ENCODE measurements around the gene GIPC3.

DNA sequence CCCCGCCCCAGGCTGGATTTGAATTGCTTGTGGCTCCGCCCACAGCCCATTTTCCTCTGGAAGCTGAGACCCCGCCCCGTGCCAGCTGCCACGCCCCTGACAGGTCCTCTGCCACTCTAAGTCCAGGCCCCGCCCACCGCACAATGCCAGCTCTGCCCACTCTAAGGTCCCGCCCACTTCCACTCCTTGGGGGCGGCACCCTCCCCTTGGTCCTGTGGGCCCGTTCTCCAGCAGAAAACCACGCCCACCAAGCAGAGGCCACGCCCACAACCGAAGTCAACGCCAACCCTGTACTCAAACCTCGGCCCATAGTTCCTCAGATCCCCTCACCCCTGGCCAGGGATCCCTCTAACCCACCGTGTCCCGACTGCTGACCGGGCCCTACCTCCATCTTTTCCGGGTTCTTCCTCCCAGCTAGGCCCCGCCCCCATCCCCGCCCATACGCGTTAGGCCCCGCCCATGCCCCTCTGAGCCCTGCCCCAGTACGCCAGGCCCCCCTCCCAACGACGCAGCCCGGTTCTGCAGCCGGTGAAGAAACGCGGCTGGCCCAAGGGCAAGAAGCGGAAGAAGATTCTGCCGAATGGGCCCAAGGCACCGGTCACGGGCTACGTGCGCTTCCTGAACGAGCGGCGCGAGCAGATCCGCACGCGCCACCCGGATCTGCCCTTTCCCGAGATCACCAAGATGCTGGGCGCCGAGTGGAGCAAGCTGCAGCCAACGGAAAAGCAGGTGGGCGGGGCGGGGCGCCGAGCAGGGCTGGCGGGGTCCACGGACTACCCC lies 11.2 kb upstream of the GIPC3 start:
- no peak for TF ChIP-seq ETS1 (IDR thresholded peaks at IDR 0.05)
- TF ChIP-seq, protein P1, sequence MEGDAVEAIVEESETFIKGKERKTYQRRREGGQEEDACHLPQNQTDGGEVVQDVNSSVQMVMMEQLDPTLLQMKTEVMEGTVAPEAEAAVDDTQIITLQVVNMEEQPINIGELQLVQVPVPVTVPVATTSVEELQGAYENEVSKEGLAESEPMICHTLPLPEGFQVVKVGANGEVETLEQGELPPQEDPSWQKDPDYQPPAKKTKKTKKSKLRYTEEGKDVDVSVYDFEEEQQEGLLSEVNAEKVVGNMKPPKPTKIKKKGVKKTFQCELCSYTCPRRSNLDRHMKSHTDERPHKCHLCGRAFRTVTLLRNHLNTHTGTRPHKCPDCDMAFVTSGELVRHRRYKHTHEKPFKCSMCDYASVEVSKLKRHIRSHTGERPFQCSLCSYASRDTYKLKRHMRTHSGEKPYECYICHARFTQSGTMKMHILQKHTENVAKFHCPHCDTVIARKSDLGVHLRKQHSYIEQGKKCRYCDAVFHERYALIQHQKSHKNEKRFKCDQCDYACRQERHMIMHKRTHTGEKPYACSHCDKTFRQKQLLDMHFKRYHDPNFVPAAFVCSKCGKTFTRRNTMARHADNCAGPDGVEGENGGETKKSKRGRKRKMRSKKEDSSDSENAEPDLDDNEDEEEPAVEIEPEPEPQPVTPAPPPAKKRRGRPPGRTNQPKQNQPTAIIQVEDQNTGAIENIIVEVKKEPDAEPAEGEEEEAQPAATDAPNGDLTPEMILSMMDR (conservative IDR thresholded peaks at IDR 0.05; ENCODE audit: low read depth in 2 of 2) = no peak
- TF ChIP-seq POLR2AphosphoS5 (IDR thresholded peaks at IDR 0.05; ENCODE audit: low read depth) = 0 out of 2 replicates have a peak, but pooled peaks have one; percentile 35
- no peak for TF ChIP-seq ZNF114 (CRISPR knock-in tag; IDR thresholded peaks at IDR 0.05)
- TF ChIP-seq EZH2 (IDR thresholded peaks at IDR 0.05; ENCODE audit: low read depth, unreplicated experiment) = no peak
- no peak for TF ChIP-seq EZH2phosphoT487 (IDR thresholded peaks at IDR 0.05; ENCODE audit: unreplicated experiment)
- TF ChIP-seq, protein P2, sequence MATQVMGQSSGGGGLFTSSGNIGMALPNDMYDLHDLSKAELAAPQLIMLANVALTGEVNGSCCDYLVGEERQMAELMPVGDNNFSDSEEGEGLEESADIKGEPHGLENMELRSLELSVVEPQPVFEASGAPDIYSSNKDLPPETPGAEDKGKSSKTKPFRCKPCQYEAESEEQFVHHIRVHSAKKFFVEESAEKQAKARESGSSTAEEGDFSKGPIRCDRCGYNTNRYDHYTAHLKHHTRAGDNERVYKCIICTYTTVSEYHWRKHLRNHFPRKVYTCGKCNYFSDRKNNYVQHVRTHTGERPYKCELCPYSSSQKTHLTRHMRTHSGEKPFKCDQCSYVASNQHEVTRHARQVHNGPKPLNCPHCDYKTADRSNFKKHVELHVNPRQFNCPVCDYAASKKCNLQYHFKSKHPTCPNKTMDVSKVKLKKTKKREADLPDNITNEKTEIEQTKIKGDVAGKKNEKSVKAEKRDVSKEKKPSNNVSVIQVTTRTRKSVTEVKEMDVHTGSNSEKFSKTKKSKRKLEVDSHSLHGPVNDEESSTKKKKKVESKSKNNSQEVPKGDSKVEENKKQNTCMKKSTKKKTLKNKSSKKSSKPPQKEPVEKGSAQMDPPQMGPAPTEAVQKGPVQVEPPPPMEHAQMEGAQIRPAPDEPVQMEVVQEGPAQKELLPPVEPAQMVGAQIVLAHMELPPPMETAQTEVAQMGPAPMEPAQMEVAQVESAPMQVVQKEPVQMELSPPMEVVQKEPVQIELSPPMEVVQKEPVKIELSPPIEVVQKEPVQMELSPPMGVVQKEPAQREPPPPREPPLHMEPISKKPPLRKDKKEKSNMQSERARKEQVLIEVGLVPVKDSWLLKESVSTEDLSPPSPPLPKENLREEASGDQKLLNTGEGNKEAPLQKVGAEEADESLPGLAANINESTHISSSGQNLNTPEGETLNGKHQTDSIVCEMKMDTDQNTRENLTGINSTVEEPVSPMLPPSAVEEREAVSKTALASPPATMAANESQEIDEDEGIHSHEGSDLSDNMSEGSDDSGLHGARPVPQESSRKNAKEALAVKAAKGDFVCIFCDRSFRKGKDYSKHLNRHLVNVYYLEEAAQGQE (IDR thresholded peaks at IDR 0.05; ENCODE audit: unreplicated experiment) = no peak
- TF ChIP-seq CREB1 (CRISPR knock-in tag; IDR thresholded peaks at IDR 0.05; ENCODE audit: low read depth) = no peak
- TF ChIP-seq ZNF331 (CRISPR knock-in tag; IDR thresholded peaks at IDR 0.05; ENCODE audit: low read depth) = no peak
- TF ChIP-seq JUNB (IDR thresholded peaks at IDR 0.05; ENCODE audit: unreplicated experiment) = no peak
- TF ChIP-seq STAT1 (IDR thresholded peaks at IDR 0.05; ENCODE audit: unreplicated experiment) = no peak
